Measurements from ENCODE around the gene CADPS2.

Gene CADPS2

DNA sequence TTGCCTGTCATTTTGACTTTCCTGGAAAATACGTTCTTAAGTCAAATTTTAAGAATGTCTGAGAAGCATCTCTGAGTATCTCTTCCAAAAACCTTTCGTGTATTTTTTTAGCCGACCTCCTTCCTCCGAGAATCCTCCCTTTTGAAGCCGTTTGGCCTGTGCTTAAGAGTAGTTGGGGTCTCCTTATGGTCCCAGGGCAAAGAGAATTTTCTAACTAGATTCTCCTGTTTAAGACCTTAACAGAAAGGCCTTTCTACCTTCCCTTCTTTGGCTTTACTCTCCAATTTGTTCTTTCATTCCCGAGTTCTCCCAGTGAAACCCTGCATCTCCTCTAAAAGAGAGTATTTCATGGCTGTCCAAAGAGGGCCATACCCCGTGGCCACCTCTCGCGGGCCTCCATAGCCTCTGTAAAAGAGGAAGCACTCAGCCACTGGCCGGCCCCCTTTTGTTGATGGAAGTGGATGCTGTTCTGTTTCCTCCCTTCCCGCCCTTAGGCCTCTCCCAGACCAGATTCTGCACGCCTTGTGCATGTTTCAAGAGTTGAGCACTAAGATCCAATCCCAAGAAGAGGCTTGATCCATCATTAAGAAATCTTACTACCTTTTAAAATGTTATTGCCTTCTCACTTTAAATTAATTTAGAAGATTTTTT is 575.1 kb downstream of the CADPS2 start:
- ChIA-PET POLR2A (ENCODE audit: low non-redundant PET) (no interaction called here), CTCF (no interaction called here)
- TF ChIP-seq CTCF (conservative IDR thresholded peaks at IDR 0.05; ENCODE audit: low read depth): no peak
- H3K27ac ChIP-seq: no peak overlapping the region
- no peak for DNase-seq (ENCODE audit: low spot score)

DNA sequence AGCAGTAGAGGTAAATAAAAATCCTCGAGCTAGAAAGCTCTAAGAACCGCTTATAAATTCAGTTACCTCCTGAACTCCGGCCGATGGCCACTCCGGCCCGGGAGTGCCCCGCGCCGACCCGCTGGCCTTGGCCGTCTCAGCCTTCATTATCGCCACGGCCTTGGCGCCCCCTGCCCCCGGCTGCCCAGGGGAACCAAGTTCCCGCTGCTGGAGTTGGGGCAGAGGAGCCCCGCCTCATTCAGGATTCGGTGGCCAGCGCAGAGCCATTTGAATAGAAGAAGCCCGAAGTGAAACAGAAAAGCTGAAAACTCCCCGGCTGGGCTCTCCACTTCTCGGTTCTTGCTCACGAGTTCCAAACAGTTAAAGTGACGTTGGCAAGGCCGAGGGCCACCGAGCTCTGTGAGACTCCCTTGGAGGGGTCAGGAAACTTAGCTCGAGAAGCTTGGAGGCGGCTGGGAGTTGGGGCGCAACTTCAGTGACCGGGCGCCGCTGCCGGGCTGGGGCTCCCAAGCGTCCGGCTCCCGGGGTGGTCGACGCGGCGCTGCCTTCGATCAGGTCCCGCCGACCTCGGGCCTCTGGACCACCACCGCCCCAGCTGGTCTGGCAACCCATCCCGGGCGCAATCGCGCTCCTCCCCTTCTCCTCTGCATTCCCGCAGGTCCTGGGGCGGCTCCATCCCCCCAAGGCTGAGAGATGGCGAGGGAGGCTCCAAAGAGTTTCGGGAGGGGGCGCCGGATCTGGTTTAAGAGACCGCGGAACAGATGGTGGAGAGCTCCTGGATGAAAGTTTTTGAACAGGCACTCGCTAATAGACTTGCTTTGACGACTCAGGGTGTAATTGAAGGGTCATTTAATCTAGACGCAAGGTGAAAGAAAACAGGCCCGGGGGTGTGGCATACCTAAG is 575.9 kb downstream of the CADPS2 start:
- CTCF ChIA-PET: no interaction called here
- DNase-seq (ENCODE audit: low spot score): no peak

GRCh38 chr7:122309421-122309820 is 576.8 kb downstream of the CADPS2 start:
- ChIA-PET POLR2A (ENCODE audit: low non-redundant PET) (no interaction called here), CTCF (no interaction called here)
- no peak for TF ChIP-seq CTCF (conservative IDR thresholded peaks at IDR 0.05; ENCODE audit: low read depth)
- no peak overlapping the region for H3K27ac ChIP-seq
- DNase-seq (ENCODE audit: low spot score): no peak

More for the DNA sequence above, 575.9 kb downstream of the CADPS2 start:
- TF ChIP-seq CTCF (conservative IDR thresholded peaks at IDR 0.05; ENCODE audit: low read depth): no peak
- no peak overlapping the region for H3K27ac ChIP-seq
- POLR2A ChIA-PET (ENCODE audit: low non-redundant PET): no interaction called here

GRCh38 chr7:122307228-122307621 is 579.0 kb downstream of the CADPS2 start:
- POLR2A ChIA-PET (ENCODE audit: low non-redundant PET): no interaction called here
- TF ChIP-seq CTCF (conservative IDR thresholded peaks at IDR 0.05; ENCODE audit: low read depth): no peak
- no peak for DNase-seq (ENCODE audit: low spot score)
- no peak overlapping the region for H3K27ac ChIP-seq
- CTCF ChIA-PET: no interaction called here

GRCh38 chr7:122306320-122307227 is 579.7 kb downstream of the CADPS2 start:
- no peak for TF ChIP-seq CTCF (conservative IDR thresholded peaks at IDR 0.05; ENCODE audit: low read depth)
- DNase-seq (ENCODE audit: low spot score): no peak
- ChIA-PET POLR2A (ENCODE audit: low non-redundant PET) (no interaction called here), CTCF (interaction anchor here (0.7 kb wide), 1 partner anchor 665 kb away, joined by 3 read pairs; no protein-coding TSS in a partner anchor)
- no peak overlapping the region for H3K27ac ChIP-seq
